Fibroblast of lung (primary cell): Measurements from ENCODE around the gene FUBP3.

Source experiments
- CTCF ChIP-seq, 2 donors: IDR thresholded peaks in 1 of 2; conservative IDR thresholded peaks in 1 of 2; 1 replicate in 1 of 2; 2 replicates in 1 of 2; pipeline ENCODE4 v1.5.1; 2011 to 2012; ENCODE audit warnings: low read length in 2 of 2, control low read depth in 1 of 2, inconsistent platforms in 1 of 2, low read depth in 1 of 2, mild to moderate bottlenecking in 1 of 2
- EZH2 ChIP-seq: IDR thresholded peaks from 2 replicates; pipeline ENCODE4 v1.5.1; 2012; ENCODE audit warnings: low read length, control low read depth, mild to moderate bottlenecking; ENCODE audit errors: missing control alignments

GRCh38 chr9:130579738-130580463 is 524 bp downstream of the FUBP3 start:
- TF ChIP-seq CTCF (conservative IDR thresholded peaks at IDR 0.05 in 1 of 2, IDR thresholded peaks at IDR 0.05 in 1 of 2; ENCODE audit: low read depth in 1 of 2, low read length in 2 of 2) = no peak
- no peak for TF ChIP-seq EZH2
